ENCODE measurements around the gene PNKD. TPM values are rescaled to one million over a fixed set of nuclear protein-coding genes. Genes with fewer than 3 reads are reported as not detected.

Gene PNKD
- total and polyA plus RNA-seq, 9 donors = 23.3 to 74.5 (median 48.1) TPM

DNA sequence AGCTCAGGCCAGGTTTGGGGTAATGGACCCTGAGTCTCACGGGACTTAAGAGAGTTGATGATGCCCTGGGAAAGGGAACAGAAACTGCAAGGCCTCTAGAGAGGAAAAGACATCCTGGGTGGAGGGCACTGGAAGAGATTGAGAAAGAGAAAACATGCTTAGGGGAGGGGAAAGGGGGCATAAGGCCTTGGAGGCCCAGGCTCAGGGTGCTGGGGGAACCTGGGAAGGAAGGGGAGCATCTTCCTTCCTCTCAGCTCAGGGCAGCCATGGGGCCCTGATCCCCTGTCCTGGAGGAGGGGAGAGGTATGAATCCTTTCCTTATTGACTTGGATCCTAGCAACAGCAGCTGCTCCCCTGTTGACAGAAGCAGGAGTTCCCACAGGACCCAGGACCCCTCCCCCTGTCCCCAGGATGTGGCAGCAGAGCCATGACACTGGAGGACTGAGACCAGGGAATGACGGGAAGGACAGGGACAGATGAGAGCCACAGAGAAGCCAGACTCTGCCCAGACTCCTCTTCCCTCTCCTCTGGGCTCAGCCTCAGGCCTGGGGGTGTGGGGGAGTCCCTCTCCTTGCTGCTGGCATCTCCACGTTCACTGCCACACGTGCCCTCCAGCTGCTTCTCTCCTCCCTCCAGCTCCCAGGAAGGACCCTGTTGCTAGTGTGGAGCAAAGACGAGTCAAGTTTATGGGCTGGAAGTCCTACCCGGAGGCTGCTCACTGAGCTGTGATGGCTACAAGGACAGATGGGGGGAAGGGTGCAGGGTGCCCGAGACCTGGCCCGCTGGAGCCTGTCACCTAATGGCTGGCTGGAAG lies 8.7 kb upstream of the PNKD start:
- H3K4me3 ChIP-seq = no peak overlapping the region
- H3K36me3 ChIP-seq = no peaks in the 10 kb centered on the region
- peak overlapping the region; percentile 31 to 71 for H3K27ac ChIP-seq
- H3K27me3 ChIP-seq = no peaks in the 10 kb centered on the region
- intact Hi-C loops (cut with DNase I) = loop anchor here in 1 of 4 donors (5.0 kb wide), 1 partner anchor 44 kb away; the partner anchor contains the start of gene ARPC2
- H3K9me3 ChIP-seq = no peaks in the 10 kb centered on the region
- no peak for TF ChIP-seq EP300 (IDR thresholded peaks at IDR 0.05)
- TF ChIP-seq POLR2A (IDR thresholded peaks at IDR 0.05) = no peak
- TF ChIP-seq, protein P1, sequence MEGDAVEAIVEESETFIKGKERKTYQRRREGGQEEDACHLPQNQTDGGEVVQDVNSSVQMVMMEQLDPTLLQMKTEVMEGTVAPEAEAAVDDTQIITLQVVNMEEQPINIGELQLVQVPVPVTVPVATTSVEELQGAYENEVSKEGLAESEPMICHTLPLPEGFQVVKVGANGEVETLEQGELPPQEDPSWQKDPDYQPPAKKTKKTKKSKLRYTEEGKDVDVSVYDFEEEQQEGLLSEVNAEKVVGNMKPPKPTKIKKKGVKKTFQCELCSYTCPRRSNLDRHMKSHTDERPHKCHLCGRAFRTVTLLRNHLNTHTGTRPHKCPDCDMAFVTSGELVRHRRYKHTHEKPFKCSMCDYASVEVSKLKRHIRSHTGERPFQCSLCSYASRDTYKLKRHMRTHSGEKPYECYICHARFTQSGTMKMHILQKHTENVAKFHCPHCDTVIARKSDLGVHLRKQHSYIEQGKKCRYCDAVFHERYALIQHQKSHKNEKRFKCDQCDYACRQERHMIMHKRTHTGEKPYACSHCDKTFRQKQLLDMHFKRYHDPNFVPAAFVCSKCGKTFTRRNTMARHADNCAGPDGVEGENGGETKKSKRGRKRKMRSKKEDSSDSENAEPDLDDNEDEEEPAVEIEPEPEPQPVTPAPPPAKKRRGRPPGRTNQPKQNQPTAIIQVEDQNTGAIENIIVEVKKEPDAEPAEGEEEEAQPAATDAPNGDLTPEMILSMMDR (IDR thresholded peaks at IDR 0.05) = no peak
- WGBS, 3 donors = 46 to 66% (median 56%) methylated on average over 8 of the region's 8 CpGs
- peak in 2 of 5 donors; percentile 17 to 38 for DNase-seq
- H3K4me1 ChIP-seq (ENCODE audit: insufficient read depth) = peaks cover 22% of the 10 kb centered on the region

DNA sequence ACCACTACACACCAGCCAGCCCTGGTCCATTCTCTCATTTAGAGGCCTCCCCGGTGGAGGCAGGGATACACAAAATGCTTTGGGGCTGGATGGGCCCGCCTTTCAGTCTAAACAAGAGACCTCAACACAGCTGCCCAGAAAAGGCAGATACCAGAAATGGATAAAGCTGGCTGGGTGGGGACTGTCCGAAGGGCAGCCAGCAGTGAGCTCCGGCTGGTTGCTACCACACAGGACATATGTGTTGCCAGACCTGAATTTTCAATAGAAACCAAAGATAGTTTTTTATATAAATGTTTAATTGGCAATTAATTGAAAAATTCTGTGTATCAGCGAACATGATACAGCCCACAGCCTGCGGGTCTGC lies 8.1 kb upstream of the PNKD start:
- Histone ChIP-seq H3K9me3 (no peaks in the 10 kb centered on the region), H3K4me1 (ENCODE audit: insufficient read depth) (peaks cover 22% of the 10 kb centered on the region), H3K4me3 (no peak overlapping the region), H3K27ac (peak overlapping the region in 1 of 2 donors; percentile 31), H3K27me3 (no peaks in the 10 kb centered on the region), H3K36me3 (no peaks in the 10 kb centered on the region)
- 47 to 65% (median 50%) methylated on average over 6 of the region's 6 CpGs for WGBS, 3 donors
- intact Hi-C loops (cut with DNase I) = loop anchor here in 1 of 4 donors (5.0 kb wide), 1 partner anchor 45 kb away; the partner anchor contains the start of gene ARPC2
- TF ChIP-seq EP300 (IDR thresholded peaks at IDR 0.05) (no peak), POLR2A (IDR thresholded peaks at IDR 0.05) (no peak)
- TF ChIP-seq, protein P1 (IDR thresholded peaks at IDR 0.05) = no peak
- DNase-seq = no peak

DNA sequence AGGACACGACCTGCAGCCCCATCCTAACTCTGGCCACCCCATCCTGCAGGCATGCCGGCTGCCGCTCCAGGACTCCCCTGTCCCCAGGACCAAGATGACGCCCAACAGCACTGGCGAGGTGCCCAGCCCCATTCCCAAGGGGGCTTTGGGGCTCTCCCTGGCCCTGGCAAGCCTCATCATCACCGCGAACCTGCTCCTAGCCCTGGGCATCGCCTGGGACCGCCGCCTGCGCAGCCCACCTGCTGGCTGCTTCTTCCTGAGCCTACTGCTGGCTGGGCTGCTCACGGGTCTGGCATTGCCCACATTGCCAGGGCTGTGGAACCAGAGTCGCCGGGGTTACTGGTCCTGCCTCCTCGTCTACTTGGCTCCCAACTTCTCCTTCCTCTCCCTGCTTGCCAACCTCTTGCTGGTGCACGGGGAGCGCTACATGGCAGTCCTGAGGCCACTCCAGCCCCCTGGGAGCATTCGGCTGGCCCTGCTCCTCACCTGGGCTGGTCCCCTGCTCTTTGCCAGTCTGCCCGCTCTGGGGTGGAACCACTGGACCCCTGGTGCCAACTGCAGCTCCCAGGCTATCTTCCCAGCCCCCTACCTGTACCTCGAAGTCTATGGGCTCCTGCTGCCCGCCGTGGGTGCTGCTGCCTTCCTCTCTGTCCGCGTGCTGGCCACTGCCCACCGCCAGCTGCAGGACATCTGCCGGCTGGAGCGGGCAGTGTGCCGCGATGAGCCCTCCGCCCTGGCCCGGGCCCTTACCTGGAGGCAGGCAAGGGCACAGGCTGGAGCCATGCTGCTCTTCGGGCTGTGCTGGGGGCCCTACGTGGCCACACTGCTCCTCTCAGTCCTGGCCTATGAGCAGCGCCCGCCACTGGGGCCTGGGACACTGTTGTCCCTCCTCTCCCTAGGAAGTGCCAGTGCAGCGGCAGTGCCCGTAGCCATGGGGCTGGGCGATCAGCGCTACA lies 7.4 kb upstream of the PNKD start:
- H3K36me3 ChIP-seq = no peaks in the 10 kb centered on the region
- DNase-seq = peak in 3 of 5 donors; percentile 42 to 62 (median 43)

More for the DNA sequence above, 7.4 kb upstream of the PNKD start:
- H3K27me3 ChIP-seq = no peaks in the 10 kb centered on the region
- H3K4me1 ChIP-seq (ENCODE audit: insufficient read depth) = peaks cover 22% of the 10 kb centered on the region
- H3K9me3 ChIP-seq = no peaks in the 10 kb centered on the region
- 77 to 89% (median 80%) methylated on average over 32 to 39 of the region's 39 CpGs for WGBS, 3 donors
- TF ChIP-seq EP300 (IDR thresholded peaks at IDR 0.05) (no peak), POLR2A (IDR thresholded peaks at IDR 0.05) (no peak)
- TF ChIP-seq, protein P1 (IDR thresholded peaks at IDR 0.05) = no peak
- intact Hi-C loops (cut with DNase I) = loop anchor here in 1 of 4 donors (5.0 kb wide), 1 partner anchor 46 kb away; the partner anchor contains the start of gene ARPC2
- peak overlapping the region in 1 of 2 donors; percentile 31 for H3K27ac ChIP-seq
- H3K4me3 ChIP-seq = no peak overlapping the region
